HEK293 (cell line): ENCODE data around the gene OLFM1.

Experiments used
- CTCF ChIA-PET: fragments of 350-600 bp; formaldehyde crosslinking; extraction: SDS; loops from one replicate; lab custom pipeline; 2021; ENCODE audit warnings: antibody characterized with exemption; lab: Yijun Ruan, JAX
- POLR2A ChIA-PET: fragments of 300-600 bp; formaldehyde crosslinking; extraction: SDS; loops from one replicate; lab custom pipeline; 2020; ENCODE audit warnings: antibody characterized with exemption, inconsistent platforms; lab: Yijun Ruan, JAX
- H3K27ac ChIP-seq: fragments of 200-500 bp; sonication (Bioruptor generic); 2 replicates; pipeline ENCODE4 v1.5.1; 2014; ENCODE audit warnings: low read depth, low read length, control low read depth, inconsistent platforms; ENCODE audit errors: extremely low read depth
- H3K36me3 ChIP-seq, 2 experiments: fragments of 200-500 bp in 1 of 2; sonication (Bioruptor generic) in 1 of 2; 1 replicate in 1 of 2; 2 replicates in 1 of 2; pipeline ENCODE4 v1.5.1; 2014 to 2017; ENCODE audit warnings: inconsistent platforms in 2 of 2, low read length in 2 of 2; ENCODE audit not compliant: control insufficient read depth in 2 of 2, insufficient read depth in 1 of 2
- H3K4me1 ChIP-seq: fragments of 200-500 bp; sonication (Bioruptor generic); 2 replicates; pipeline ENCODE4 v1.5.1; 2014; ENCODE audit warnings: mild to moderate bottlenecking, low read length, inconsistent platforms; ENCODE audit not compliant: control insufficient read depth, insufficient read depth
- H3K4me3 ChIP-seq: 2 replicates; pipeline ENCODE4 v1.5.1; 2011; ENCODE audit warnings: low read depth, mild to moderate bottlenecking, control low read depth, low read length, moderate library complexity
- H3K9me3 ChIP-seq: fragments of 200-500 bp; sonication (Bioruptor generic); 2 replicates; pipeline ENCODE4 v1.5.1; 2014; ENCODE audit warnings: low read depth, low read length, inconsistent platforms; ENCODE audit not compliant: control insufficient read depth, insufficient read depth
- ATF2 ChIP-seq: fragments of 450-650 bp; formaldehyde crosslinking; IDR thresholded peaks from 2 replicates; pipeline ENCODE4 v1.5.1; 2016; ENCODE audit warnings: missing biosample characterization, missing genetic modification characterization, low read depth
- BCL6B ChIP-seq: fragments of 450-650 bp; formaldehyde crosslinking; IDR thresholded peaks from 2 replicates; pipeline ENCODE4 v1.5.1; 2017; ENCODE audit warnings: missing biosample characterization, missing genetic modification characterization
- HOXA7 ChIP-seq: sonication (generic); formaldehyde crosslinking; IDR thresholded peaks from 2 replicates; pipeline ENCODE4 v1.8.1; 2022; ENCODE audit warnings: missing genetic modification reagents, borderline replicate concordance
- KLF7 ChIP-seq: fragments of 450-650 bp; formaldehyde crosslinking; IDR thresholded peaks from 2 replicates; pipeline ENCODE4 v1.5.1; 2016; ENCODE audit warnings: missing biosample characterization, missing genetic modification characterization, borderline replicate concordance
- PRDM2 ChIP-seq: fragments of 450-650 bp; formaldehyde crosslinking; IDR thresholded peaks from 2 replicates; pipeline ENCODE4 v1.5.1; 2016; ENCODE audit warnings: missing biosample characterization, missing genetic modification characterization, borderline replicate concordance
- ZBTB1 ChIP-seq: fragments of 450-650 bp; formaldehyde crosslinking; IDR thresholded peaks from 2 replicates; pipeline ENCODE4 v1.5.1; 2016; ENCODE audit warnings: missing biosample characterization, missing genetic modification characterization
- ZBTB49 ChIP-seq: fragments of 450-650 bp; formaldehyde crosslinking; IDR thresholded peaks from 2 replicates; pipeline ENCODE4 v1.5.1; 2016; ENCODE audit warnings: missing biosample characterization, missing genetic modification characterization, low read depth
- ZBTB7A ChIP-seq: fragments of 450-650 bp; formaldehyde crosslinking; IDR thresholded peaks from 2 replicates; pipeline ENCODE4 v1.5.1; 2016; ENCODE audit warnings: low read depth, missing biosample characterization, missing genetic modification characterization
- ZNF148 ChIP-seq: fragments of 450-650 bp; formaldehyde crosslinking; IDR thresholded peaks from 2 replicates; pipeline ENCODE4 v1.5.0; 2017; ENCODE audit warnings: missing biosample characterization, missing genetic modification characterization, borderline replicate concordance
- ZNF366 ChIP-seq: fragments of 450-650 bp; formaldehyde crosslinking; conservative IDR thresholded peaks from 2 replicates; pipeline ENCODE4 v1.5.1; 2016; ENCODE audit warnings: missing biosample characterization, missing genetic modification characterization
- ZNF394 ChIP-seq: fragments of 450-650 bp; formaldehyde crosslinking; IDR thresholded peaks from 2 replicates; pipeline ENCODE4 v1.5.1; 2016; ENCODE audit warnings: missing biosample characterization, missing genetic modification characterization, mild to moderate bottlenecking, moderate library complexity, borderline replicate concordance
- ZNF621 ChIP-seq: fragments of 450-650 bp; formaldehyde crosslinking; IDR thresholded peaks from 2 replicates; pipeline ENCODE4 v1.5.1; 2017; ENCODE audit warnings: missing biosample characterization, missing genetic modification characterization
- ZNF624 ChIP-seq: fragments of 450-650 bp; formaldehyde crosslinking; IDR thresholded peaks from 2 replicates; pipeline ENCODE4 v1.5.1; 2017; ENCODE audit warnings: missing biosample characterization, missing genetic modification characterization
- ZNF747 ChIP-seq: fragments of 450-650 bp; formaldehyde crosslinking; IDR thresholded peaks from 2 replicates; pipeline ENCODE4 v1.5.1; 2016; ENCODE audit warnings: missing biosample characterization, missing genetic modification characterization
- ZNF830 ChIP-seq: fragments of 450-650 bp; IDR thresholded peaks from 2 replicates; pipeline ENCODE4 v1.5.0; 2018; ENCODE audit warnings: missing biosample characterization, missing genetic modification characterization, low read depth, mild to moderate bottlenecking, moderate library complexity

Gene OLFM1

GRCh38 chr9:135138078-135138855 is 50.8 kb downstream of the OLFM1 start:
- POLR2A ChIA-PET, result no interaction called here
- H3K27ac ChIP-seq, result no peak overlapping the region
- CTCF ChIA-PET, result interaction anchor here (0.7 kb wide), 1 partner anchor 661 kb away, joined by 3 read pairs; no protein-coding TSS in a partner anchor
- no peaks in the 10 kb centered on the region for H3K36me3 ChIP-seq
- no peaks in the 10 kb centered on the region for H3K9me3 ChIP-seq
- H3K4me1 ChIP-seq, result no peaks in the 10 kb centered on the region; the same call in 1 of the 2 replicates
- no peak overlapping the region for H3K4me3 ChIP-seq
- TF ChIP-seq KLF7, result no peak
- no peak for TF ChIP-seq ZNF148 (tag by site-specific recombination)
- no peak for TF ChIP-seq ZNF366 (tag by site-specific recombination)
- TF ChIP-seq ZNF830, result no peak
- TF ChIP-seq ZBTB49 (tag by site-specific recombination), result no peak
- TF ChIP-seq BCL6B (tag by site-specific recombination), result no peak
- TF ChIP-seq ZNF624 (tag by site-specific recombination), result no peak
- TF ChIP-seq HOXA7, result no peak
- TF ChIP-seq ZBTB1 (tag by site-specific recombination), result no peak
- TF ChIP-seq ZNF747 (tag by site-specific recombination), result no peak
- no peak for TF ChIP-seq PRDM2 (tag by site-specific recombination)
- TF ChIP-seq ZNF394 (tag by site-specific recombination), result no peak
- no peak for TF ChIP-seq ZBTB7A (tag by site-specific recombination)
- TF ChIP-seq ZNF621 (tag by site-specific recombination), result no peak
- no peak for TF ChIP-seq ATF2 (tag by site-specific recombination)
